Measurements from ENCODE around the gene DDX39A. TPM values are rescaled to one million over a fixed set of nuclear protein-coding genes. Genes with fewer than 3 reads are reported as not detected.

The DDX39A gene
- total and polyA plus RNA-seq, 3 donors from 2014 or later, result 218 to 323 (median 295) TPM

- TF ChIP-seq CTCF (IDR thresholded peaks at IDR 0.05), result no peak
- no peak for TF ChIP-seq POLR2A (IDR thresholded peaks at IDR 0.05)
- 96 to 97% methylated on average over 4 to 10 of the region's 10 CpGs for WGBS, 2 donors
- no peaks in the 10 kb centered on the region for H3K36me3 ChIP-seq (ENCODE audit: low read depth, missing control alignments)
These were observed 27.3 kb upstream of the DDX39A start for GRCh38 chr19:14446336-14447036.

GRCh38 chr19:14443632-14444216, 24.6 kb upstream of the DDX39A start:
- H3K27ac ChIP-seq, result no peak overlapping the region
- peaks cover 9% of the 10 kb centered on the region for H3K4me1 ChIP-seq
- intact Hi-C loops (cut with DNase I; ENCODE audit: low total_unique reads), result no loop called here
- TF ChIP-seq POLR2A (IDR thresholded peaks at IDR 0.05) (no peak), CTCF (IDR thresholded peaks at IDR 0.05) (no peak)
- WGBS, 2 donors, result 89 to 91% methylated on average over 13 to 14 of the region's 14 CpGs
- H3K27me3 ChIP-seq, result no peaks in the 10 kb centered on the region
- no peak for DNase-seq
- H3K36me3 ChIP-seq (ENCODE audit: low read depth, missing control alignments), result no peaks in the 10 kb centered on the region
- no peaks in the 10 kb centered on the region for H3K9me3 ChIP-seq
- H3K4me3 ChIP-seq, result no peak overlapping the region

More at GRCh38 chr19:14446336-14447036, 27.3 kb upstream of the DDX39A start:
- Histone ChIP-seq H3K27me3 (no peaks in the 10 kb centered on the region), H3K4me3 (no peak overlapping the region), H3K27ac (no peak overlapping the region), H3K4me1 (no peaks in the 10 kb centered on the region), H3K9me3 (no peaks in the 10 kb centered on the region)
- intact Hi-C loops (cut with DNase I; ENCODE audit: low total_unique reads), result no loop called here
- DNase-seq, result no peak

- no peak overlapping the region for H3K27ac ChIP-seq
- H3K27me3 ChIP-seq, result no peaks in the 10 kb centered on the region
- H3K4me1 ChIP-seq, result peaks cover 12% of the 10 kb centered on the region
- H3K36me3 ChIP-seq (ENCODE audit: low read depth, missing control alignments), result no peaks in the 10 kb centered on the region
- WGBS, 2 donors, result 85 to 97% methylated on average over 8 to 16 of the region's 16 CpGs
- TF ChIP-seq CTCF (IDR thresholded peaks at IDR 0.05), result no peak
- TF ChIP-seq POLR2A (IDR thresholded peaks at IDR 0.05), result no peak
- no peaks in the 10 kb centered on the region for H3K9me3 ChIP-seq
- H3K4me3 ChIP-seq, result no peak overlapping the region
- intact Hi-C loops (cut with DNase I; ENCODE audit: low total_unique reads), result no loop called here
- DNase-seq, result no peak
These were observed 23.9 kb upstream of the DDX39A start for GRCh38 chr19:14442891-14443631.

GRCh38 chr19:14441041-14441938, 22.1 kb upstream of the DDX39A start:
- intact Hi-C loops (cut with DNase I; ENCODE audit: low total_unique reads), result no loop called here
- 77 to 87% methylated on average over 5 to 28 of the region's 34 CpGs for WGBS, 2 donors
- Histone ChIP-seq H3K4me3 (no peak overlapping the region), H3K27me3 (no peaks in the 10 kb centered on the region), H3K9me3 (no peaks in the 10 kb centered on the region), H3K27ac (no peak overlapping the region), H3K4me1 (peaks cover 12% of the 10 kb centered on the region), H3K36me3 (ENCODE audit: low read depth, missing control alignments) (no peaks in the 10 kb centered on the region)
- TF ChIP-seq CTCF (IDR thresholded peaks at IDR 0.05) (no peak), POLR2A (IDR thresholded peaks at IDR 0.05) (no peak)
- no peak for DNase-seq
